Measurements from ENCODE around the gene SFSWAP. TPM values are rescaled to one million over a fixed set of nuclear protein-coding genes. Genes with fewer than 3 reads are reported as not detected.
"Not testable (repeated sequence)": the region's sequence is repeated elsewhere in the genome, so short reads cannot be mapped to it uniquely, and the experiment has no call there.

Gene SFSWAP
- total RNA-seq, result 10 to 100 TPM; 51.1 to 57.4 TPM

GRCh38 chr12:131710464-131711457, at the start of gene SFSWAP:
Gene SFSWAP (plus strand): TSS chr12:131711090. CDS start chr12:131711230, 140 bp downstream.
- Mint-ChIP-seq H3K36me3 (peaks cover 16% of the 10 kb centered on the region), H3K27ac (peak within 1 kb of the TSS; percentile 97), H3K4me3 (peak within 1 kb of the TSS; percentile 94), H3K9me3 (peaks cover 10% of the 10 kb centered on the region), H3K4me1 (peaks cover 26% of the 10 kb centered on the region), H3K27me3 (no peaks in the 10 kb centered on the region)
- peak; percentile 82 for DNase-seq

- not testable (repeated sequence) for H3K4me3 Mint-ChIP-seq, H3K9me3 Mint-ChIP-seq, H3K4me1 Mint-ChIP-seq, H3K36me3 Mint-ChIP-seq, DNase-seq, H3K27ac Mint-ChIP-seq
- peaks cover 11% of the 10 kb centered on the region for H3K27me3 Mint-ChIP-seq
Measured at GRCh38 chr12:131661170-131661985, 49.5 kb upstream of the SFSWAP start.

- not testable (repeated sequence) for H3K4me1 Mint-ChIP-seq, H3K4me3 Mint-ChIP-seq, H3K36me3 Mint-ChIP-seq
Measured at GRCh38 chr12:131661986-131662288, 49.0 kb upstream of the SFSWAP start.

GRCh38 chr12:131662346-131662745, 48.5 kb upstream of the SFSWAP start:
- H3K4me3 Mint-ChIP-seq, H3K27ac Mint-ChIP-seq, H3K4me1 Mint-ChIP-seq: not testable (repeated sequence)

More at GRCh38 chr12:131661986-131662288, 49.0 kb upstream of the SFSWAP start:
- H3K27me3 Mint-ChIP-seq, result peaks cover 11% of the 10 kb centered on the region
- not testable (repeated sequence) for H3K9me3 Mint-ChIP-seq, H3K27ac Mint-ChIP-seq, DNase-seq

GRCh38 chr12:131665666-131666065, 45.2 kb upstream of the SFSWAP start:
- not testable (repeated sequence) for H3K9me3 Mint-ChIP-seq, H3K27ac Mint-ChIP-seq, H3K36me3 Mint-ChIP-seq, H3K4me1 Mint-ChIP-seq, H3K4me3 Mint-ChIP-seq, DNase-seq, H3K27me3 Mint-ChIP-seq

More at GRCh38 chr12:131662346-131662745, 48.5 kb upstream of the SFSWAP start:
- H3K27me3 Mint-ChIP-seq, result peaks cover 11% of the 10 kb centered on the region
- H3K9me3 Mint-ChIP-seq, H3K36me3 Mint-ChIP-seq, DNase-seq: not testable (repeated sequence)

- not testable (repeated sequence) for H3K36me3 Mint-ChIP-seq, DNase-seq, H3K27ac Mint-ChIP-seq, H3K9me3 Mint-ChIP-seq, H3K27me3 Mint-ChIP-seq, H3K4me1 Mint-ChIP-seq, H3K4me3 Mint-ChIP-seq
Measured at GRCh38 chr12:131666486-131666885, 44.4 kb upstream of the SFSWAP start.

- not testable (repeated sequence) for H3K36me3 Mint-ChIP-seq, H3K4me1 Mint-ChIP-seq, H3K4me3 Mint-ChIP-seq, H3K9me3 Mint-ChIP-seq, DNase-seq, H3K27me3 Mint-ChIP-seq, H3K27ac Mint-ChIP-seq
Measured at GRCh38 chr12:131666978-131667601, 43.8 kb upstream of the SFSWAP start.

- Mint-ChIP-seq H3K36me3 (no peaks in the 10 kb centered on the region), H3K4me3 (no peak overlapping the region), H3K27ac (no peak overlapping the region), H3K9me3 (no peaks in the 10 kb centered on the region), H3K27me3 (peaks cover 9% of the 10 kb centered on the region), H3K4me1 (no peaks in the 10 kb centered on the region)
- DNase-seq, result no peak
Measured at GRCh38 chr12:131671276-131671675, 39.6 kb upstream of the SFSWAP start.

- Mint-ChIP-seq H3K4me1 (no peaks in the 10 kb centered on the region), H3K9me3 (no peaks in the 10 kb centered on the region), H3K27me3 (peaks cover 9% of the 10 kb centered on the region), H3K4me3 (no peak overlapping the region), H3K36me3 (no peaks in the 10 kb centered on the region), H3K27ac (no peak overlapping the region)
- no peak for DNase-seq
Measured at GRCh38 chr12:131671871-131672270, 39.0 kb upstream of the SFSWAP start.

GRCh38 chr12:131672311-131672940, 38.5 kb upstream of the SFSWAP start:
- Mint-ChIP-seq H3K4me1 (no peaks in the 10 kb centered on the region), H3K9me3 (no peaks in the 10 kb centered on the region)

GRCh38 chr12:131672941-131673887, 37.7 kb upstream of the SFSWAP start:
- Mint-ChIP-seq H3K4me3 (no peak overlapping the region), H3K4me1 (no peaks in the 10 kb centered on the region), H3K9me3 (no peaks in the 10 kb centered on the region), H3K36me3 (no peaks in the 10 kb centered on the region), H3K27ac (no peak overlapping the region), H3K27me3 (peaks cover 5% of the 10 kb centered on the region)
- no peak for DNase-seq

More at GRCh38 chr12:131672311-131672940, 38.5 kb upstream of the SFSWAP start:
- DNase-seq, result no peak
- H3K4me3 Mint-ChIP-seq, result no peak overlapping the region
- H3K36me3 Mint-ChIP-seq, result no peaks in the 10 kb centered on the region
- H3K27me3 Mint-ChIP-seq, result peaks cover 9% of the 10 kb centered on the region
- H3K27ac Mint-ChIP-seq, result no peak overlapping the region

- no peak overlapping the region for H3K27ac Mint-ChIP-seq
- no peaks in the 10 kb centered on the region for H3K4me1 Mint-ChIP-seq
- peaks cover 5% of the 10 kb centered on the region for H3K27me3 Mint-ChIP-seq
- no peaks in the 10 kb centered on the region for H3K9me3 Mint-ChIP-seq
- no peak for DNase-seq
- no peaks in the 10 kb centered on the region for H3K36me3 Mint-ChIP-seq
- H3K4me3 Mint-ChIP-seq, result no peak overlapping the region
Measured at GRCh38 chr12:131673888-131674257, 37.0 kb upstream of the SFSWAP start.

GRCh38 chr12:131674373-131674772, 36.5 kb upstream of the SFSWAP start:
- Mint-ChIP-seq H3K9me3 (no peaks in the 10 kb centered on the region), H3K36me3 (no peaks in the 10 kb centered on the region), H3K4me1 (no peaks in the 10 kb centered on the region), H3K4me3 (no peak overlapping the region), H3K27ac (no peak overlapping the region), H3K27me3 (peaks cover 5% of the 10 kb centered on the region)
- DNase-seq, result no peak
